ENCODE measurements around the gene SLC8A3.

Gene SLC8A3

DNA sequence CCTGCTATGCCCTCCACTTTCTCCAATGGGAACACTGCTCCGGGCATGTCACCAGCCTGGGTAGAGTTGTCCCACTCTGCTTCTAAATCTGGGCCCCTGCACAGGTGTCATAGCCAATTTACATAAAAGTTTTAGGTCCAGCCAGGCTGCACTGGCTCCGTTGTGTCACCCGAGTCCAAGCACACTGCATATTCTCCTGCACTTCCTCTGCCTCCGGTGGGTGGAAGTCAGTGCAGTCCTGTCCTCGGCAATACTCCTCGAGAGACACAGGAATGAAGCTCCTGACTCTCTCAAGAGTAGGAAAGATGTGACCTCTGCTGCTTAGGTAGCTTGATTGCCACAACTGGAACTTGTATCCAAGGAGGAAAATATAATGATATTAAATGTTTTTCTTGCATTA is 15.2 kb downstream of the SLC8A3 start:
- H3K27me3 ChIP-seq (ENCODE audit: control insufficient read depth in 1 of 2, insufficient read depth in 2 of 2, low read length in 2 of 2) = no peaks in the 10 kb centered on the region
- no peaks in the 10 kb centered on the region for H3K4me1 ChIP-seq (ENCODE audit: insufficient read depth, low read length)
- no peak overlapping the region for H3K9ac ChIP-seq (ENCODE audit: low read length)
- no peaks in the 10 kb centered on the region for H3K36me3 ChIP-seq (ENCODE audit: insufficient read depth, low read length)
- H3K4me3 ChIP-seq (ENCODE audit: low read depth in 1 of 2, low read length in 2 of 2) = no peak overlapping the region
- H3K9me3 ChIP-seq (ENCODE audit: low read length) = no peaks in the 10 kb centered on the region
- no peak overlapping the region for H3K27ac ChIP-seq (ENCODE audit: low read depth, low read length)

DNA sequence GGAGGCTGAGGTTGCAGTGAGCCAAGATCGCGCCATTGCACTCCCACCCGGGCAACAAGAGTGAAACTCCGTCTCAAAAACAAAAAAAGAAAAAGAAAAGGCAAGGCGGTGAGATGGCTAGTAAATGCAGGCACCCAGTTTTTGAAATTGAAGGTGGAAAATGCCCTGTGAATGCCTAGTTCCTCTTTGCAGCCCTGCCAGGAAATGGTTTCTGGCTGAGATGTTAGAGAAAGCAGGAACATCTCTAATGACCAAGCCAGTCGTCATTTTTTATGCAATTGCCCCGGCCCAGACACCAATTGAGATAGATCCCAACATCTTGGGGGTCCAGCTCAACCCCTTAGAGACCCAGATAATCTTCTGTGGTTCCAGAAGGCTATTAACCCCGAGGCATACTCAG is 17.0 kb downstream of the SLC8A3 start:
- H3K27ac ChIP-seq (ENCODE audit: low read depth, low read length) = no peak overlapping the region
- no peaks in the 10 kb centered on the region for H3K9me3 ChIP-seq (ENCODE audit: low read length)
- H3K27me3 ChIP-seq (ENCODE audit: control insufficient read depth in 1 of 2, insufficient read depth in 2 of 2, low read length in 2 of 2) = no peaks in the 10 kb centered on the region
- no peaks in the 10 kb centered on the region for H3K4me1 ChIP-seq (ENCODE audit: insufficient read depth, low read length)
- no peak overlapping the region for H3K9ac ChIP-seq (ENCODE audit: low read length)
- no peaks in the 10 kb centered on the region for H3K36me3 ChIP-seq (ENCODE audit: insufficient read depth, low read length)
- no peak overlapping the region for H3K4me3 ChIP-seq (ENCODE audit: low read depth in 1 of 2, low read length in 2 of 2)

DNA sequence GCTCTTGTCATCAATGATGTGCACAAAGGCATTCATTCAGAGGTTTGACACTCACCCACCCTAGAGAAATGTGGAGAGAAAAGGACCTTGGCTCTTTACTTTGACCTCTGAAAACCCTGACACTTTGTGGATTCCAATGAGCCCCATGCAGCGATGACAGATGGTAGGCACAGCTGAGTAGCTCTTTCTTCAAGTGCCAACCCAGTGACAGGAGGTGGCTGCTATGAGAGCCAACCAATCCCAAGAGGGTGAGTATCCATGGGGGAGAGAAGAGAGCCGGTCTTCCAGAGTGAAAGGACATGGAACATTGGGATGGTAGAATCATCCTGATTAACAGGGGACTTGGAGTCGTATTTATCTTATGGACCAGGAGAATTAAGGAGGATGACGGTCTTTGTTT is 17.8 kb downstream of the SLC8A3 start:
- no peaks in the 10 kb centered on the region for H3K4me1 ChIP-seq (ENCODE audit: insufficient read depth, low read length)
- H3K27me3 ChIP-seq (ENCODE audit: control insufficient read depth in 1 of 2, insufficient read depth in 2 of 2, low read length in 2 of 2) = no peaks in the 10 kb centered on the region

DNA sequence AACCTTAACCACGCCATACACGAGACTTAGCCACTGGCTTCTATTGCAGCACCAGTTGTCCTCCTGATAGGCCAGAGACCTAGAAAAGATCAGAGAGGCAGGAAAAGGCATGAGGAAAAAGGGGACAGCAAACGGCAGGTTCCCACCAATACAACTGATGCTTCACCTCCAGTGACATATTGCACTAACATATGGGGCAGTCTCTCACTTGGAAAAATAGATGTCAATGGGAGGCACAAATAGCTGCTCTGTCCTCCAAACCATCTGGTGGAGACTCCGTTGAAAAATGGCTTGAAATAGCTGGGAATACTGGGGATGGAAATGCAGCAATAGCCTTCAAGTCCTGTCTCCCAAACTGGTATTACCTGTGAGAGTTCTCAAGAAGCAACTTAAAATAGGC is 20.3 kb downstream of the SLC8A3 start:
- Histone ChIP-seq H3K36me3 (ENCODE audit: insufficient read depth, low read length) (no peaks in the 10 kb centered on the region), H3K4me1 (ENCODE audit: insufficient read depth, low read length) (no peaks in the 10 kb centered on the region), H3K4me3 (ENCODE audit: low read depth in 1 of 2, low read length in 2 of 2) (no peak overlapping the region), H3K9me3 (ENCODE audit: low read length) (no peaks in the 10 kb centered on the region), H3K27me3 (ENCODE audit: control insufficient read depth in 1 of 2, insufficient read depth in 2 of 2, low read length in 2 of 2) (no peaks in the 10 kb centered on the region), H3K27ac (ENCODE audit: low read depth, low read length) (no peak overlapping the region), H3K9ac (ENCODE audit: low read length) (no peak overlapping the region)

More for the DNA sequence above, 17.8 kb downstream of the SLC8A3 start:
- Histone ChIP-seq H3K9ac (ENCODE audit: low read length) (no peak overlapping the region), H3K4me3 (ENCODE audit: low read depth in 1 of 2, low read length in 2 of 2) (no peak overlapping the region), H3K9me3 (ENCODE audit: low read length) (no peaks in the 10 kb centered on the region), H3K36me3 (ENCODE audit: insufficient read depth, low read length) (no peaks in the 10 kb centered on the region), H3K27ac (ENCODE audit: low read depth, low read length) (no peak overlapping the region)

- no peaks in the 10 kb centered on the region for H3K36me3 ChIP-seq (ENCODE audit: insufficient read depth, low read length)
- no peak overlapping the region for H3K27ac ChIP-seq (ENCODE audit: low read depth, low read length)
- H3K9ac ChIP-seq (ENCODE audit: low read length) = no peak overlapping the region
- no peak overlapping the region for H3K4me3 ChIP-seq (ENCODE audit: low read depth in 1 of 2, low read length in 2 of 2)
- no peaks in the 10 kb centered on the region for H3K9me3 ChIP-seq (ENCODE audit: low read length)
- H3K4me1 ChIP-seq (ENCODE audit: insufficient read depth, low read length) = no peaks in the 10 kb centered on the region
- H3K27me3 ChIP-seq (ENCODE audit: control insufficient read depth in 1 of 2, insufficient read depth in 2 of 2, low read length in 2 of 2) = no peaks in the 10 kb centered on the region
Measured at GRCh38 chr14:70166530-70167203, 22.1 kb downstream of the SLC8A3 start.

DNA sequence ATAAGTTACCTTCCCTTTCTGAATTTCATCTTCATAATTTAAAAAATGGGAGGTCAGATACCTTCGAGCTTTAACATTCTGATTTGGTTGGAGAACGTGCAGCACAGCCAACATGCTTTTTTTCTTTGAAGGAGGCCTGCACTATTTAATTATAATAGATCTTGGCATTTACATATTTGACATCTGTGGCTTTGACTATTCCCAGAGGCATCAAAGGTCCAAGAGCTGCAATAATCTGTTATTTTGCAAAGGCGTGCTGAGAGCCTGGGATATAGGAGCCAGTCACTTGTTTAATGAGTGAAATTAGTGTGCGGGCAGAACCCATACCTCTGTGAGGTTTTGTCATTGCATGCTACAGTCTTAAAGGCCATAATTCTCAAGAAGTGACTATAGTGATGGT is 26.4 kb downstream of the SLC8A3 start:
- no peaks in the 10 kb centered on the region for H3K27me3 ChIP-seq (ENCODE audit: control insufficient read depth in 1 of 2, insufficient read depth in 2 of 2, low read length in 2 of 2)
- H3K4me1 ChIP-seq (ENCODE audit: insufficient read depth, low read length) = no peaks in the 10 kb centered on the region
- H3K27ac ChIP-seq (ENCODE audit: low read depth, low read length) = no peak overlapping the region
- H3K9me3 ChIP-seq (ENCODE audit: low read length) = no peaks in the 10 kb centered on the region
- H3K4me3 ChIP-seq (ENCODE audit: low read depth in 1 of 2, low read length in 2 of 2) = no peak overlapping the region
- H3K36me3 ChIP-seq (ENCODE audit: insufficient read depth, low read length) = no peaks in the 10 kb centered on the region
- no peak overlapping the region for H3K9ac ChIP-seq (ENCODE audit: low read length)

GRCh38 chr14:70156592-70156991 is 32.2 kb downstream of the SLC8A3 start:
- Histone ChIP-seq H3K9me3 (ENCODE audit: low read length) (no peaks in the 10 kb centered on the region), H3K4me1 (ENCODE audit: insufficient read depth, low read length) (no peaks in the 10 kb centered on the region), H3K36me3 (ENCODE audit: insufficient read depth, low read length) (no peaks in the 10 kb centered on the region), H3K9ac (ENCODE audit: low read length) (no peak overlapping the region), H3K4me3 (ENCODE audit: low read depth in 1 of 2, low read length in 2 of 2) (no peak overlapping the region), H3K27me3 (ENCODE audit: control insufficient read depth in 1 of 2, insufficient read depth in 2 of 2, low read length in 2 of 2) (no peaks in the 10 kb centered on the region), H3K27ac (ENCODE audit: low read depth, low read length) (no peak overlapping the region)

- Histone ChIP-seq H3K36me3 (ENCODE audit: insufficient read depth, low read length) (no peaks in the 10 kb centered on the region), H3K4me1 (ENCODE audit: insufficient read depth, low read length) (no peaks in the 10 kb centered on the region), H3K9me3 (ENCODE audit: low read length) (no peaks in the 10 kb centered on the region), H3K4me3 (ENCODE audit: low read depth in 1 of 2, low read length in 2 of 2) (no peak overlapping the region), H3K27me3 (ENCODE audit: control insufficient read depth in 1 of 2, insufficient read depth in 2 of 2, low read length in 2 of 2) (no peaks in the 10 kb centered on the region), H3K27ac (ENCODE audit: low read depth, low read length) (no peak overlapping the region), H3K9ac (ENCODE audit: low read length) (no peak overlapping the region)
Measured at GRCh38 chr14:70152704-70153103, 36.0 kb downstream of the SLC8A3 start.

DNA sequence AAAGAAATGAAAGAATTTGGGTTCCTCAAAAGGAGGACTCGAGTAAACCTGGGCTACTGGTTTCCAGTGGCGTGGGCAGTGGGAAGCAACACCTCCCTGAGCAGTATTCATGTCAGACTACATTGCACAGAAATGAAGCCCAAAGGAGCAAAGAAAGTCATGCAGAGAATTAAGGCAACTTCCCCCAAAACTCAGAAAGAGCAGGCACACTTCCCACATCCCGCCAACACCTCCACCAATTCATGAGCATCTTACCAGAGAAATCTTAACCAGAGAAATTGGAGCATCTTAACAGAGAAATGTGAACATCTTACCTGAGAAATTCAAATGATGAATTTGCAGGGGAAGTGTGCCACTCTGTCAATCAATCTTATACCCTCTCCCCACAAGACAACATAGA is 36.7 kb downstream of the SLC8A3 start:
- Histone ChIP-seq H3K9ac (ENCODE audit: low read length) (no peak overlapping the region), H3K4me1 (ENCODE audit: insufficient read depth, low read length) (no peaks in the 10 kb centered on the region), H3K4me3 (ENCODE audit: low read depth in 1 of 2, low read length in 2 of 2) (no peak overlapping the region), H3K27me3 (ENCODE audit: control insufficient read depth in 1 of 2, insufficient read depth in 2 of 2, low read length in 2 of 2) (no peaks in the 10 kb centered on the region), H3K27ac (ENCODE audit: low read depth, low read length) (no peak overlapping the region), H3K36me3 (ENCODE audit: insufficient read depth, low read length) (no peaks in the 10 kb centered on the region), H3K9me3 (ENCODE audit: low read length) (no peaks in the 10 kb centered on the region)

DNA sequence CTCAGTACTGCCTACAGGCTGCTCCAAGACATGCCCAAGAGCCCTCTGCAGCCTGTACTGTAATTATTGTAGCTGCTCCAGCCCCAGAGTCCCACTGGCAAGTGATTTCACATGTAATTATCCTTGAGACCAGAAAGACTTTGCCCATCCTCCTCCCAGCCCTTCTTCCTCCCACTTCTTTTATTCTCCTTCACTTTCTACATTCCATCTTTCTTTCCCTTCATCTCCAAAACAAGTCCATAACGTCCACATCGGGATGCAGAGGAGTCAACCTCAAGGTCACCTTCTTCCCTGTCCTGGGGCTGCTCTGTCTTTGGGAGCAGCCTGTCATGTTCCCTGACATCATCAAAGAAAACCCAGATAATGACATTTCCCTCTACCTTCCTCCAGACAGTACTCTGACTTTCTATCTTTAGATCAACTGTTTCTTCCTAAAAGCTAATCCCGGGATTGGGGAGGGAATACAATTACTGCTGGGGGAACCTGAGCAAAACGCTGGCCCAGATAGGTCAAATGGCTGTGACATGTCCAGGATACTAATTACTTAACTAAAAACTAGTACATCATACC is 39.1 kb downstream of the SLC8A3 start:
- Histone ChIP-seq H3K9ac (ENCODE audit: low read length) (no peak overlapping the region), H3K27me3 (ENCODE audit: control insufficient read depth in 1 of 2, insufficient read depth in 2 of 2, low read length in 2 of 2) (no peaks in the 10 kb centered on the region), H3K9me3 (ENCODE audit: low read length) (no peaks in the 10 kb centered on the region), H3K36me3 (ENCODE audit: insufficient read depth, low read length) (no peaks in the 10 kb centered on the region), H3K27ac (ENCODE audit: low read depth, low read length) (no peak overlapping the region), H3K4me1 (ENCODE audit: insufficient read depth, low read length) (no peaks in the 10 kb centered on the region), H3K4me3 (ENCODE audit: low read depth in 1 of 2, low read length in 2 of 2) (no peak overlapping the region)

DNA sequence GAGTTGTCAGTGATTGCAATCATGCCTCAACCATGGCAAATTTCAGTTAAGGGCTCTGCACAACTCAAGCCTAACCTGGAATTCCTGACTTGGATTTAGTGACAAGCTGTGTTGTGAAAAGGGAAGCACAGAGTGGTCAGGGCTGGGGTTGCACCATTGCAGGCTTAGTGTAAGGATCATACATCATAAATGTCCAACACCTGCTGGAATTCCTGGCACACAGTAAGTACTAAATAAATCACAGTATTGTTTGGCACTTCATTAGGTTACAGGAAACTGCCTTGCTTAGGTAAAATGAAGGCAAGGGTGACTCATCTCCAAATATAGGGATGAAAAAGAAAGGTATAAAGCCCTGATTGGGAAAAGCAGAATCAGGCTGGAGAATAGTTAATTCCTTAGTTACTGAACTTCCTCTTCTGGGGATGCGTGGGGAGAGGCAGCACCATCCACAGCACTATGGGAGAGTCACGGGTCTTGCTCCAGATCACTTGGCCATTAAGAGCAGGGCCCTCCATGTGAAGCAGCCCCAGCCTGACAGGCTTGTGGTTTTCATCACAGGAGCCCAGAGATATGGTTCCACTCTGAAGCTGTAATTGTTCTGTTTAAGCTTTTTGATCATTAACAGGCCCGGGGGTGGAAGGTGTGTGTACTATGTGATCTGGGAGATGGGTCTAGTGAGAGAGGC is 39.7 kb downstream of the SLC8A3 start:
- H3K36me3 ChIP-seq (ENCODE audit: insufficient read depth, low read length) = no peaks in the 10 kb centered on the region
- no peak overlapping the region for H3K4me3 ChIP-seq (ENCODE audit: low read depth in 1 of 2, low read length in 2 of 2)
- H3K27me3 ChIP-seq (ENCODE audit: control insufficient read depth in 1 of 2, insufficient read depth in 2 of 2, low read length in 2 of 2) = no peaks in the 10 kb centered on the region
- H3K4me1 ChIP-seq (ENCODE audit: insufficient read depth, low read length) = no peaks in the 10 kb centered on the region
- H3K27ac ChIP-seq (ENCODE audit: low read depth, low read length) = no peak overlapping the region
- H3K9ac ChIP-seq (ENCODE audit: low read length) = no peak overlapping the region
- H3K9me3 ChIP-seq (ENCODE audit: low read length) = no peaks in the 10 kb centered on the region

DNA sequence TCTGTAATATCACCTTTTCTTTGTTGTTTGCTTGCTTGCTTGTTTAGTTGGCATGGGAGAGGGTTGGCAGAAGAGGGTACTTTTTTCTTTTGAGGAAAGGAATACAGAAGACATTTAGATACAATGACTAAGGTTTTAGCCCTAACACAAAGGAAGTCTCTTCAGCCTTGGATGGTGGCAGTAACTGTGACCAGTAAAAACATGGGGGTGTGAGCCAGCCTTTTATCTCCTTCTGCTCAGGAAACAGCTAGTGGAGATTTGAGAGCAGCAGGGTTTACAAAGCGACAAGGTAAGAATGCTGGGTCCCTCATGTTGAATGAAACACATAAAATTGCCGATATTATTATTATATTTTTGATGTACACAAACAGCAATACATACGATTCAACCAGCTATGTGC is 40.4 kb downstream of the SLC8A3 start:
- no peaks in the 10 kb centered on the region for H3K9me3 ChIP-seq (ENCODE audit: low read length)
- no peaks in the 10 kb centered on the region for H3K4me1 ChIP-seq (ENCODE audit: insufficient read depth, low read length)
- H3K4me3 ChIP-seq (ENCODE audit: low read depth in 1 of 2, low read length in 2 of 2) = no peak overlapping the region
- H3K27ac ChIP-seq (ENCODE audit: low read depth, low read length) = no peak overlapping the region
- H3K36me3 ChIP-seq (ENCODE audit: insufficient read depth, low read length) = no peaks in the 10 kb centered on the region
- H3K27me3 ChIP-seq (ENCODE audit: control insufficient read depth in 1 of 2, insufficient read depth in 2 of 2, low read length in 2 of 2) = no peaks in the 10 kb centered on the region
- no peak overlapping the region for H3K9ac ChIP-seq (ENCODE audit: low read length)
